NCI-H1694 treated with DMSO at 0.1 percent for 48 hours (cell line): ENCODE measurements around the gene SCN4B.

Experiments used
- DNase-seq: peaks from one replicate; lab custom pipeline; 2025; lab: John Stamatoyannopoulos, UW

The SCN4B gene

GRCh38 chr11:118099838-118100556, 52.6 kb downstream of the SCN4B start:
- DNase-seq, result no peak

GRCh38 chr11:118098996-118099837, 53.4 kb downstream of the SCN4B start:
- DNase-seq, result peak; percentile 24

DNA sequence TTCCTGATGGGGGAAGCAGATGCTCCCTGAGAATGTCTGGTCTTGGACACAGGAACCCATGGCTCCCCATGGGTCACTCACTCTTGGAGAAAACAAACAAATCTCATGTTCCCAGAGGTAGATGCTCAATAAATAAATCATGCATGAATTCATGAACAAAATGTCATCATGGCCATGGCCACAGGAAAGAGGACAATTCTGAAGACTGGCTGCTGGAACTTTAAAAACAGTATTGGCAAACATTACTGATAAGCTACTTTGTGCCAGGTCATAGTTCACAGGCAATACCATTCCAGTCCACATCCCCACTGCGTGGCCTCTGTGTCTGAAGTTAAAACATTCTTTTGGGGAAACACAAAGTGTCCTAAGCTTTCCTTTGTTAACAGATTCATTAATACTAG, 56.7 kb downstream of the SCN4B start:
- DNase-seq, result no peak

- DNase-seq, result no peak
These were observed 57.1 kb downstream of the SCN4B start for GRCh38 chr11:118095493-118095892.

DNA sequence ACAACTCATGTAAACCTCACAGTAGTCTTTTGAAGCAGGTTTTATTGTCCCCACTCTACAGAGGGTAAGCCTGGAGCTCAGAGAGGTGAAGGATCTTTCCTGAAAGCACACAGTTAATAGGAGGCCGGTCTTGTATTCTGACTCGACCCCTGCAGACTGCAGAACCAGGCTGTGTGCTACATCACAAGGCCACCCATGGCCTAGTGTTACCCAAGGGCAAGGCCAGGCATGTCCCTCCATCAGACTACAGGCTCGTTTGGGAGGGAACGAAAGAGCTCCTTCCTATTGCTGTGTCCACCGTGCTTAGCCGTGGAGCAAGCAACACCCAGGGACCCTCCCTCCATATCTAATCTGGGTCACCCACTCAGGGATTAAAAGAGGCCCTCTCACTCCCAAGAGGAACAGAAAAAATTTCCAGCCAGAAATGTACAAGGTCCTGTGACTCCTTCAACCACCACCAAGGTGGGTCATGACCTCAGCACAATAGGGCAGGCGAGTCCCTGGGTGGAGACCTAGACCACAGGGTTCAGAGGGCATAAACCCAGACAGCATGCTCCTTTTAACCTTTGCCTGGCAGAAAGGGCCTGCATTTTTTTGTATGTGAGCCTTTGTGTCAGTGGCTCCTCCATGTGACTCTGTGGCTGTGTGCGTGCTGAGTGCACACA, 59.6 kb downstream of the SCN4B start:
- no peak for DNase-seq

- no peak for DNase-seq
These were observed 60.9 kb downstream of the SCN4B start for GRCh38 chr11:118091690-118092089.

- DNase-seq, result no peak
These were observed 62.0 kb downstream of the SCN4B start for GRCh38 chr11:118090545-118091162.

DNA sequence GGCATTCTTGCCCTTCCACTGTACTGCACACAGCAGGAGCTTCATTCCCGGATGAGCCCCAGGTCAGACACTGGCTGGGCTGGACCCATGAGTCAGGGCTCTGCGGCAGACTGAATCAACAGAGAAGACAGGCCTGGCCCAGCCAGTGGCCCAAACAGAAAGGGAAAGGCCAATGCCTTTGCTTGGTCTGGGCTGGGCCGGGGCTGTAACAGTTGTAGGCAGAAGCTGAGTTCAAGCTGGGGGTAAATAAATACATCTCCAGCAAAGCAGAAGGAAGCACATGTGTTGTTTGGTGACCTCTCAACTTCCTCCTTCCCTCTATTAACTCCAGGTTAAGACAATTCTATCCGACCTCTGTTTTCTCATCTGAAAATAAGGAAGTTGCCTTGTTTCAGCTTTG, 64.1 kb downstream of the SCN4B start:
- DNase-seq, result no peak

- no peak for DNase-seq
These were observed 64.7 kb downstream of the SCN4B start for GRCh38 chr11:118087931-118088330.

DNA sequence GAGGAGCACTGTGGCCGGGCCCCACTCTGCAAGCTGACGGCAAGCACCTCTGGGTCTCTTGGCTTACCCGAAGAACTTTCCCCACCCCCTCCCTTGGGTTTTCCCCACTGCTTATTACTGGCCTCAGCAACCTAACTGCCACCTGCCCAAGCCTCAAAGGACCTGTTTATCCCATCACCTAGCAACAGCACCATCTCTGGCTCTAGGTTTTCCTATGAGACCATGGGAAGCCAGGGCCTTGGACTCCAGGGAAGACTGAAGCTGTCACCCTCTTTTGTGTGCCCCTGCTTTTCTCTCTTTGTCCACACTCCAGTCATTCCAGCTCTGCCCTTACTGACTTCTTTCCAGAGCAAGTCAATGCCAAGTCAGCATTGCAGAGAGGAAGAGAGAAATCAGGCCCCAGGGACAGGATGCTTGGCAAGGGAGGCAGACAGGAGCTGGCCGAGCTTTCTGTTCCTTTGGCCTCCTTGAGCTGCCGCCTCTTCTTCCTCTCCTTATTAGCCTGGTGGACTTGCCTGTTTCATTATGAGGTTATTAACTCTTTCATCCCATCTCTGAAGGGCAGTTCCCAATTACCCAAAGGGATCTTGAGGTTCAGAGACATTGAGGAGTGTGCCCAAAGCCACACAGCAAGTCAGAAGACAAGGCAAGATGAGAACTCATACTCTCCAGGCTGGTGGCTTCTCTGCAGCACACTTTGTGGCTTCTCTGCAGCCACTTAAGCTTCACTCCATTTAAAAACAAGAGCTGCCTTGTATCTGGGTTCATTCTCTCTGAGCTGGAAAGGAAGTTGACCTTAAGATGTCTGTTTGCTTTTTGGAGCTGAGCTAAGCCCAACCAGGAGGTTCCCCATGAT, 65.5 kb downstream of the SCN4B start, which contains the start of gene SMIM35:
SMIM35 (minus strand) TSS at position 51 of the 856 bp plus-strand sequence. CDS start 206 bp downstream, outside the sequence.
- no peak for DNase-seq

DNA sequence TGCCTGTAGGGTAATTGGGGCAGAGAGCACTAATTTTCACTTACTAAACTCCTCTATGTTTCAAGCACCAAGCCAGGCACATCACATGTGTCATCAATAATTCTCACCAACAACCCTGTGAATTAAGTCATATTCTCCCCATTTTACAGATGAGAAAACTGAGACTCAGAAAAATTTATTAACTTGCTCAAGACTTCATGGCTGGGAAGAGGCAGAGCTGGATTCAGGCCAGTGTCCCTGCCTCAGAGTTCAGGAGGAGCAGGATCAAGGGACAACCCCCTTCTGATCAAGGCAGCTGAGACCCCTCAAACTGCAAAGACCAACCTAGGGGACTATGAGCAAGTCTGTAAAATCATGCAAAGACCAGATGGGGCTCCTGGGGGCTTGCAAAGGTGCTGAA, 68.0 kb downstream of the SCN4B start:
- no peak for DNase-seq

DNA sequence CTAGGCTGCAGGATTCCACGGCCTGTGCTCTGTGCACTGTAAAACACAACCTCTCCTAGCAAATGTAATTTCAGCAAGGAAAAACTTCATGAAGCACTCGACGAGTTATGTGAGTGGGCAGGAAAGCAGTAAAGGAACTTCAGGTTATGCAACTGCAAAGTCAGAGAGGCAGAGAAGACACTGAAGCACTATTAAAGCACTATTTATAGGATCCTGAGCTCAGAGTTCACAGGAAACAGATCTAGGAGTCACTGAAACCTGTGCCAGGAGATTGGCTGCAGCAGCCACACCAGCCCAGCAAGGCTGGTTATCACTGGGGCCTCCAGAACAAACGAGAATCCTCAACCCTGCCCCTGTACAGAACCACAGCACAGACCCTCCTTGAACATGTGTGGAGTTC, 68.4 kb downstream of the SCN4B start:
- DNase-seq, result no peak
